ENCODE data around the gene ENC1.

DNA sequence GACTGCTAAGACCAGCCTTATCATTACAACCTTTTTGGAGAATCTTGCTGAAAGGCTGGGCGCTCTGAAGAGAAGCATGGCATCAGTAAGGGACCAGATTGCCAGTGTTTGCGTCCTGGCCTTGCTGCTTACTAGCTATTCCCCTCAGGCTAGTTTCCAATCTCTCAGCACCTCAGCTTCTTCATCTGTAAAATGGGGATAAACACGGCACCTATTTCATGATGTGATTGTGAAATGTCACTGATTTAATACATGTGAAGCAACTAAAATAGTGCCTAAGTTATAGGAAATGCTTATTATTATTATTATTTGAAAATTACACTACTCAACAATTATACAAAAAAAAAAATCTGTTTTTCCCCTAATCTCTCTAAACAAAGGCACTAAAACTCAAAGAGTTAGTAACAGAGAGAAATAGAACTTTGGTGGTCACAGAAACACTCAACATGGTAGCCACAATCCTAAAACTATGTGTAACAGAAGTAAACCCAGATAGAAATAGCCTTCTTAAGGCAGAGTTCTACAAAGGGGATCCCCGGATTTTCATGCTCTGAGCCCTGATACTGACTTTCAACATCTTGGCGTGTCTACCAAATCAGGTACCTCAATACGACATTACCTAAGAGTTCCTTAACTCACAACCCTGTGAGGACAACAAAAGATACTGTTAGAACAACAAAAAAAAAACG, 62.0 kb downstream of the ENC1 start:
- TF ChIP-seq CTCF (conservative IDR thresholded peaks at IDR 0.05; ENCODE audit: low read depth, low read length) (no peak), EZH2 (IDR thresholded peaks at IDR 0.05; ENCODE audit: low read length, unreplicated experiment) (no peak)
